ENCODE results near the gene PLPPR4. TPM values are rescaled to one million over a fixed set of nuclear protein-coding genes. Genes with fewer than 3 reads are reported as not detected.

Gene PLPPR4
- total and polyA plus RNA-seq, 2 experiments from 2014 or later: 0.99 to 2.3 TPM

GRCh38 chr1:99251308-99251707 lies 13.0 kb upstream of the PLPPR4 start:
- Mint-ChIP-seq H3K27me3 (ENCODE audit: insufficient read depth, low read depth, poor library complexity) (peaks cover 1% of the 10 kb centered on the region), H3K9me3 (no peaks in the 10 kb centered on the region), H3K27ac (no peak overlapping the region), H3K36me3 (ENCODE audit: low read depth) (no peaks in the 10 kb centered on the region), H3K4me1 (peaks cover 11% of the 10 kb centered on the region), H3K4me3 (no peak overlapping the region)
- H3K9me2 ChIP-seq (ENCODE audit: insufficient read depth): peaks cover 3% of the 10 kb centered on the region; the same call in 1 of the 2 replicates
- H3K27ac ChIP-seq (ENCODE audit: low read depth): no peak overlapping the region
- ATAC-seq (no peak), DNase-seq (ENCODE audit: low spot score) (no peak)
- H3K4me2 ChIP-seq: no peak overlapping the region
- no peaks in the 10 kb centered on the region for H4K20me1 ChIP-seq (replicated peaks; ENCODE audit: insufficient read depth)
- H3K4me3 ChIP-seq: no peak overlapping the region
- H3F3A ChIP-seq (replicated peaks; ENCODE audit: low read depth): no peaks in the 10 kb centered on the region
- TF ChIP-seq ZNF114 (CRISPR knock-in tag; IDR thresholded peaks at IDR 0.05) (no peak), ETS1 (IDR thresholded peaks at IDR 0.05) (no peak), STAT1 (IDR thresholded peaks at IDR 0.05; ENCODE audit: unreplicated experiment) (no peak)
- H3K79me2 ChIP-seq (replicated peaks; ENCODE audit: insufficient read depth): no peaks in the 10 kb centered on the region
- H3K27me3 ChIP-seq (ENCODE audit: insufficient read depth): no peaks in the 10 kb centered on the region
- H2AFZ ChIP-seq: no peak overlapping the region
- H3K36me3 ChIP-seq (ENCODE audit: insufficient read depth): no peaks in the 10 kb centered on the region
- peaks cover 15% of the 10 kb centered on the region for H3K4me1 ChIP-seq (ENCODE audit: insufficient read depth)

GRCh38 chr1:99252630-99253029 lies 11.7 kb upstream of the PLPPR4 start:
- H3K27ac ChIP-seq (ENCODE audit: low read depth): no peak overlapping the region
- no peaks in the 10 kb centered on the region for H3K36me3 Mint-ChIP-seq (ENCODE audit: low read depth)
- no peak for TF ChIP-seq EZH2phosphoT487 (IDR thresholded peaks at IDR 0.05; ENCODE audit: unreplicated experiment)
- no peak for TF ChIP-seq EZH2 (IDR thresholded peaks at IDR 0.05; ENCODE audit: low read depth, unreplicated experiment)
- TF ChIP-seq STAT1 (IDR thresholded peaks at IDR 0.05; ENCODE audit: unreplicated experiment): no peak
- no peak for TF ChIP-seq ZNF462 (CRISPR knock-in tag; IDR thresholded peaks at IDR 0.05)
- no peak for TF ChIP-seq POLR2AphosphoS5 (IDR thresholded peaks at IDR 0.05; ENCODE audit: low read depth)
- no peak for TF ChIP-seq CTCF (conservative IDR thresholded peaks at IDR 0.05; ENCODE audit: low read depth in 2 of 2)
- TF ChIP-seq JUNB (IDR thresholded peaks at IDR 0.05; ENCODE audit: unreplicated experiment): no peak
- no peak for TF ChIP-seq CREB1 (CRISPR knock-in tag; IDR thresholded peaks at IDR 0.05; ENCODE audit: low read depth)

More at GRCh38 chr1:99252630-99253029, 11.7 kb upstream of the PLPPR4 start:
- Histone ChIP-seq H4K20me1 (replicated peaks; ENCODE audit: insufficient read depth) (no peaks in the 10 kb centered on the region), H3K79me2 (replicated peaks; ENCODE audit: insufficient read depth) (no peaks in the 10 kb centered on the region), H3K4me1 (ENCODE audit: insufficient read depth) (peaks cover 15% of the 10 kb centered on the region), H2AFZ (no peak overlapping the region), H3K4me3 (0 out of 2 replicates have a peak overlapping the region, but pooled peaks have one; percentile 5), H3K9me2 (ENCODE audit: insufficient read depth) (peaks cover 3% of the 10 kb centered on the region; the same call in 1 of the 2 replicates), H3K27me3 (ENCODE audit: insufficient read depth) (no peaks in the 10 kb centered on the region), H3F3A (replicated peaks; ENCODE audit: low read depth) (no peaks in the 10 kb centered on the region), H3K4me2 (no peak overlapping the region; the same call in 1 of the 2 replicates), H3K36me3 (ENCODE audit: insufficient read depth) (no peaks in the 10 kb centered on the region)
- Mint-ChIP-seq H3K4me1 (peaks cover 11% of the 10 kb centered on the region), H3K27me3 (ENCODE audit: insufficient read depth, low read depth, poor library complexity) (no peaks in the 10 kb centered on the region), H3K9me3 (no peaks in the 10 kb centered on the region), H3K27ac (no peak overlapping the region), H3K4me3 (no peak overlapping the region)
- no peak for DNase-seq (ENCODE audit: low spot score)
- no peak for ATAC-seq

Data from GM23338 (cell line).